Tibial nerve (tissue), 3 donors: ENCODE data around the gene POU2F2.

Experiments used
- CTCF ChIP-seq, 5 experiments: fragments of 200-600 bp in 3 of 5; fragments of 450-650 bp in 2 of 5; sonication (generic) in 3 of 5; IDR thresholded peaks; one replicate each; pipeline ENCODE4 v1.5.1; 2016 to 2019; ENCODE audit warnings: antibody characterized with exemption in 5 of 5, mild to moderate bottlenecking in 3 of 5, moderate library complexity in 2 of 5
- POLR2A ChIP-seq, 2 donors: fragments of 450-650 bp; IDR thresholded peaks; one replicate each; pipeline ENCODE4 v1.6.1; 2017; ENCODE audit warnings: antibody characterized with exemption in 2 of 2, mild to moderate bottlenecking in 2 of 2, moderate library complexity in 2 of 2

DNA sequence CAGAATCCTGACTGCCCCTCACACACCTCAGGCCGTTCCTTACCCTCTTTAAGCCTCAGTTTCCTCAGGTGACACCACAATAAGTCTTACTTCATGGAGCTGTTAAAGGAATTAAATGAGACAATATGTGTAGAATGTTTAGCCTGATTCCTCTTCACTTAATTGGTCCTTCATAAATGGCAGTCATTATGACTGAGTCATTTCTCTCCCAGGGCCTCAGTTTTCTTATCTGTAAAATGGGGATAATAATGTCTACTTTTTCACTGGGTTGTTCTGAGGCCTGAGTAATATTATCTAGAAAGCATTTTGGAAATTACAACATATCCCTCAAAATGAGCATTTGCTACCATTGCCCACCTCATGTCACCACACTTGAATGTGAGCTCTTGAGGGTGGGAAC is 21.6 kb downstream of the POU2F2 start:
- TF ChIP-seq POLR2A (IDR thresholded peaks at IDR 0.05) (no peak), CTCF (IDR thresholded peaks at IDR 0.05) (no peak)
